ENCODE results near the gene PLXNA3.

- TF ChIP-seq EZH2 (IDR thresholded peaks at IDR 0.05): no peak
- TF ChIP-seq CTCF (IDR thresholded peaks at IDR 0.05 in 2 of 3, conservative IDR thresholded peaks at IDR 0.05 in 1 of 3; ENCODE audit: borderline replicate concordance in 1 of 3, insufficient read depth in 1 of 3, low read depth in 2 of 3, low read length in 2 of 3): no peak
- no peak for TF ChIP-seq ZFX (IDR thresholded peaks at IDR 0.05)
- no peak for TF ChIP-seq CBX3 (IDR thresholded peaks at IDR 0.05; ENCODE audit: low read depth)
- TF ChIP-seq POLR2AphosphoS5 (IDR thresholded peaks at IDR 0.05; ENCODE audit: low read depth, low read length): no peak
- no peak for TF ChIP-seq POLR2A (IDR thresholded peaks at IDR 0.05; ENCODE audit: borderline replicate concordance, extremely low read depth, insufficient read depth, insufficient read length)
These were observed 47.7 kb downstream of the PLXNA3 start for GRCh38 chrX:154505734-154506133.
